Lower lobe of right lung (tissue), 2 donors: ENCODE measurements around the gene SLC6A19. TPM values are rescaled to one million over a fixed set of nuclear protein-coding genes. Genes with fewer than 3 reads are reported as not detected.
"Not testable (repeated sequence)": the region's sequence is repeated elsewhere in the genome, so short reads cannot be mapped to it uniquely, and the experiment has no call there.

Source experiments
- ATAC-seq, 2 donors: fragments of 200-7000 bp; cut with Tn5 transposase; one replicate each; pipeline ENCODE4 v1.9.1; 2020 to 2022; ENCODE audit warnings: mild to moderate bottlenecking in 2 of 2, moderate library complexity in 2 of 2
- DNase-seq: peaks from one replicate; pipeline ENCODE4 v3.0.0-alpha.2; 2020
- H3K27ac ChIP-seq: fragments of 200-600 bp; one replicate; pipeline ENCODE4 v1.8.0; 2022
- H3K27me3 ChIP-seq: fragments of 200-600 bp; one replicate; pipeline ENCODE4 v1.8.0; 2022; ENCODE audit warnings: low read depth
- H3K36me3 ChIP-seq: fragments of 200-600 bp; one replicate; pipeline ENCODE4 v1.8.0; 2022; ENCODE audit warnings: mild to moderate bottlenecking
- H3K4me1 ChIP-seq: fragments of 200-600 bp; one replicate; pipeline ENCODE4 v1.8.0; 2022
- H3K4me3 ChIP-seq: fragments of 200-600 bp; one replicate; pipeline ENCODE4 v1.8.0; 2022; ENCODE audit warnings: mild to moderate bottlenecking
- H3K9me3 ChIP-seq: fragments of 200-600 bp; one replicate; pipeline ENCODE4 v1.8.0; 2022
- CTCF ChIP-seq: fragments of 200-600 bp; IDR thresholded peaks from one replicate; pipeline ENCODE4 v1.8.0; 2022; ENCODE audit warnings: antibody characterized with exemption, mild to moderate bottlenecking
- intact Hi-C: fragments of 100-400 bp; cut with DNase I; formaldehyde crosslinking; loops from one replicate; pipeline ENCODE4 v1.11.0; 2022
- total RNA-seq: library from RNA; stranded (reverse); fragmentation: NEBNext Ultra II Directional; extraction: Animal tissue kit (Norgen Biotek cat#: 25700); gene quantifications from one replicate; pipeline ENCODE4 v1.2.1, GENCODE V29; 2021
- donor health status: DM: no; HTN: yes; CAD: no; lungs with severe emphysema.

SLC6A19 gene
- total RNA-seq, 1 donor from 2014 or later = not detected

DNA sequence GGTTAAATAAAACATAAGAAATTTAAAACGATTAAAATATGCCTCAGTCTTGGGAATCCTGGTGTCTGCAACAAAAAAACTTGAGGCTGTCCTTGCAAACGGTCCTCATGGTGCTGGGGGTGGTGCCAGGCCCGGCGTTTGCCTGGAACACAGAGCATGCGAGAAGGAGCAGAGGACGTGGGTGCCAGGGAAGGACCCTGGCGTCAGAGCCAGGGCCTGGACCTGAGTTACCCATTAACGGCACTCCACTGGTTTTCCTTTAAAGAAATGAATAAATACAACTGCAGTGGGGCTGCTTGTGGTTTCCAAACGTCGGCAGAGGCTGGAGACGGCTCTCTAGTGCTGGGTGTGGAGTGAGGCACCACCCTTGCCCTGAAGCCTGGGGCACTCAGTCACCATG lies 23.7 kb downstream of the SLC6A19 start, which contains the start of gene SLC6A18:
SLC6A18 (plus strand) TSS at position 301 of the 400 bp plus-strand sequence; CDS start at position 398, 97 bp downstream.
- Histone ChIP-seq H3K36me3 (no peaks in the 10 kb centered on the region), H3K4me3 (no peak within 1 kb of the TSS)
- DNase-seq = no peak

GRCh38 chr5:1226231-1226630 lies 24.8 kb downstream of the SLC6A19 start:
- Histone ChIP-seq H3K27me3 (peaks cover 13% of the 10 kb centered on the region), H3K4me1 (no peaks in the 10 kb centered on the region), H3K27ac (no peak overlapping the region), H3K36me3 (no peaks in the 10 kb centered on the region), H3K4me3 (no peak overlapping the region), H3K9me3 (no peaks in the 10 kb centered on the region)
- ATAC-seq (no peak), DNase-seq (no peak)
- TF ChIP-seq CTCF = no peak
- intact Hi-C loops = no loop called here

More for the DNA sequence above, 23.7 kb downstream of the SLC6A19 start, which contains the start of gene SLC6A18:
- Histone ChIP-seq H3K9me3 (no peaks in the 10 kb centered on the region), H3K4me1 (no peaks in the 10 kb centered on the region), H3K27me3 (peaks cover 10% of the 10 kb centered on the region), H3K27ac (no peak within 1 kb of the TSS)
- TF ChIP-seq CTCF = no peak
- ATAC-seq = no peak
- intact Hi-C loops = no loop called here

DNA sequence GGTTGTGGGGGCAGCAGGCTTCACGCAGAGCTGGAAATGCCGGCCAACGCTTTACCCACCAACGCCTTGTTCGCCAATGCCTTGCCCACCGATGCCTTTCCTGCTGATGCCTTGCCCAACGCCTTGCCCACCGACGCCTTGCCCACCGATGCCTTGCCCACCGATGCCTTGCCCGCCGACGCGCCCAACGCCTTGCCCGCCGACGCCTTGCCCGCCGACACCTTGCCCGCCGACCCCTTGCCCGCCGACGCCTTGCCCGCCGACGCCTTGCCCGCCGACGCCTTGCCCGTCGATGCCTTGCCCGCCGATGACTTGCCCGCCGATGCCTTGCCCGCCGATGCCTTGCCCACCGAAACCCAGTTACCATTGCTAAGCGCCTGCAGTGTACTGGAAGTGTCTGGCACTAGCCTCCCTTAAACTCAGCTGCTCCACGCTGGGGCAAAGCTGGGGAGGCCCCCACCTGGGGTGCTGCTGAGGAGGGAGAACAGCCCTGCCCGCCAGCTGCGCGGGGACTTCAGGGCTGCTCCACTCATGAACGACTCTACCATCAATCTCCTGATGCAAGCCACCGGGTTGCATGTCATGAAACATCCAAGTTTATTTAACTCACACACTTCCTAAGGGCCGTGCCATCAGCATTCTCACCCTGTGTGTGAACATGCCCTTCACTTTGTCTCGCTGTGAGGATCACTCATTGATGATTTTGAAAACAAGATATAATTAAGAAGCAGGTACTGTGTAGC lies 25.6 kb downstream of the SLC6A19 start:
- intact Hi-C loops = no loop called here
- Histone ChIP-seq H3K4me1 (no peaks in the 10 kb centered on the region), H3K9me3 (no peaks in the 10 kb centered on the region), H3K27me3 (peaks cover 17% of the 10 kb centered on the region), H3K4me3 (no peak overlapping the region), H3K36me3 (no peaks in the 10 kb centered on the region), H3K27ac (no peak overlapping the region)
- no peak for TF ChIP-seq CTCF
- DNase-seq (no peak), ATAC-seq (no peak)

- Histone ChIP-seq H3K4me1 (no peaks in the 10 kb centered on the region), H3K36me3 (no peaks in the 10 kb centered on the region), H3K9me3 (no peaks in the 10 kb centered on the region), H3K27me3 (peaks cover 23% of the 10 kb centered on the region), H3K27ac (no peak overlapping the region), H3K4me3 (no peak overlapping the region)
- intact Hi-C loops = no loop called here
- peak; percentile 31 to 40 for ATAC-seq
- no peak for DNase-seq
- TF ChIP-seq CTCF = no peak
Observed at GRCh38 chr5:1227667-1228066, 26.3 kb downstream of the SLC6A19 start.

GRCh38 chr5:1228120-1228519 lies 26.7 kb downstream of the SLC6A19 start:
- ATAC-seq = no peak
- H3K4me3 ChIP-seq = no peak overlapping the region
- H3K27ac ChIP-seq = no peak overlapping the region
- no peak for DNase-seq
- TF ChIP-seq CTCF = no peak
- H3K27me3 ChIP-seq = peaks cover 25% of the 10 kb centered on the region
- H3K4me1 ChIP-seq = no peaks in the 10 kb centered on the region
- H3K9me3 ChIP-seq = no peaks in the 10 kb centered on the region
- intact Hi-C loops = no loop called here
- no peaks in the 10 kb centered on the region for H3K36me3 ChIP-seq

- H3K27ac ChIP-seq, H3K9me3 ChIP-seq, H3K36me3 ChIP-seq, intact Hi-C loops, ATAC-seq, H3K4me3 ChIP-seq, DNase-seq, H3K4me1 ChIP-seq: not testable (repeated sequence)
- H3K27me3 ChIP-seq = peaks cover 22% of the 10 kb centered on the region
Observed at GRCh38 chr5:1229023-1229422, 27.6 kb downstream of the SLC6A19 start.
